Endothelial cell of umbilical vein (primary cell): Measurements from ENCODE around the gene ALDH1A2.

ENCODE experiments used
- EZH2 ChIP-seq: IDR thresholded peaks from 2 replicates; pipeline ENCODE4 v1.6.1; 2012; ENCODE audit warnings: borderline replicate concordance, low read depth, mild to moderate bottlenecking, moderate library complexity, low read length, inconsistent platforms; ENCODE audit not compliant: severe bottlenecking
- GATA2 ChIP-seq: IDR thresholded peaks from 2 replicates; pipeline ENCODE4 v1.7.0; 2011; ENCODE audit warnings: low read depth, mild to moderate bottlenecking, moderate library complexity, mixed read lengths, low read length; ENCODE audit not compliant: insufficient read length, insufficient read depth
- POLR2A ChIP-seq: IDR thresholded peaks from 2 replicates; pipeline ENCODE4 v1.6.1; 2012; ENCODE audit warnings: low read depth, mild to moderate bottlenecking, control low read depth, low read length
- POLR2AphosphoS5 ChIP-seq: IDR thresholded peaks from 2 replicates; pipeline ENCODE4 v1.6.1; 2012; ENCODE audit warnings: low read depth, mild to moderate bottlenecking, control low read depth, low read length, moderate library complexity; ENCODE audit not compliant: insufficient read depth
- TF ChIP-seq, protein P1 (sequence below), 2 donors: IDR thresholded peaks; 1 replicate in 1 of 2; 2 replicates in 1 of 2; pipeline ENCODE4 v1.5.1; 2011; ENCODE audit warnings: low read length in 2 of 2, mild to moderate bottlenecking in 2 of 2, moderate library complexity in 2 of 2, control low read depth in 1 of 2, inconsistent platforms in 1 of 2, low read depth in 1 of 2; ENCODE audit not compliant: insufficient read depth in 1 of 2; ENCODE audit errors: extremely low read depth in 1 of 2
- TF ChIP-seq, protein P2 (sequence below): IDR thresholded peaks from 2 replicates; pipeline ENCODE4 v1.6.1; 2011; ENCODE audit not compliant: insufficient read depth, insufficient read length

DNA sequence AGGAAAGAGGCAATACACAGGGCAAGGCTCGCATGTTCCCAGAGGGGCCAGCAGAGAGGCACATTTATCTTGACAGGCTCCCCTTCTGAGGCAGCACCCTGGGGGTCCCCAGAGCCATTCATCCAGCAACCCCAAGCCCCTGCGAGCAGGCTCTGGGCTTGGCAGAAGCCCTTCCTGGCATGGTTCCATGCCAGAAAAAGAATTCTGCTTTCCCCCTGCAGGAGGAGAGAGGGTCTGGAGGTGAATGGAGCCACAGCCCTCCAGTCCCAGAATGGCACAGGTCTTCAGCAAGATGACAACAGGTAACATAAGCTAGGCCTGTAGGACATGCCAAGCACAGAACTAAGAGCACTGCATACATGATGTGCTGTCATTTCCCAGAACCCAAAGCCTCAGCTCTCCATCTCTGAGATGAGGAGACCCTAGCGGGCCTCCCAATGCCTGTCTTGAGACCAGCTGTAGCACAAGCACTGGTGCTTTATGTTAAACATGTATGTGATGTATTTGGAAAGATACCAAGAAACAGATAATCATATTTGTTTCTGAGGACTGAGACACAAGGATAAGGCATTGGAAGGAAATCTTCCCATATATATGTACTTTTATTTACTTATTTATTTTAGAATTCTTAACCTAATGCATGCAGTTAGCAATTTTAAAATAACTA lies 121.6 kb downstream of the ALDH1A2 start:
- TF ChIP-seq POLR2AphosphoS5 (no peak), EZH2 (no peak), POLR2A (no peak), GATA2 (no peak)
- TF ChIP-seq, protein P1, sequence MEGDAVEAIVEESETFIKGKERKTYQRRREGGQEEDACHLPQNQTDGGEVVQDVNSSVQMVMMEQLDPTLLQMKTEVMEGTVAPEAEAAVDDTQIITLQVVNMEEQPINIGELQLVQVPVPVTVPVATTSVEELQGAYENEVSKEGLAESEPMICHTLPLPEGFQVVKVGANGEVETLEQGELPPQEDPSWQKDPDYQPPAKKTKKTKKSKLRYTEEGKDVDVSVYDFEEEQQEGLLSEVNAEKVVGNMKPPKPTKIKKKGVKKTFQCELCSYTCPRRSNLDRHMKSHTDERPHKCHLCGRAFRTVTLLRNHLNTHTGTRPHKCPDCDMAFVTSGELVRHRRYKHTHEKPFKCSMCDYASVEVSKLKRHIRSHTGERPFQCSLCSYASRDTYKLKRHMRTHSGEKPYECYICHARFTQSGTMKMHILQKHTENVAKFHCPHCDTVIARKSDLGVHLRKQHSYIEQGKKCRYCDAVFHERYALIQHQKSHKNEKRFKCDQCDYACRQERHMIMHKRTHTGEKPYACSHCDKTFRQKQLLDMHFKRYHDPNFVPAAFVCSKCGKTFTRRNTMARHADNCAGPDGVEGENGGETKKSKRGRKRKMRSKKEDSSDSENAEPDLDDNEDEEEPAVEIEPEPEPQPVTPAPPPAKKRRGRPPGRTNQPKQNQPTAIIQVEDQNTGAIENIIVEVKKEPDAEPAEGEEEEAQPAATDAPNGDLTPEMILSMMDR (IDR thresholded peaks at IDR 0.05; ENCODE audit: extremely low read depth in 1 of 2, insufficient read depth in 1 of 2, low read depth in 1 of 2, low read length in 2 of 2): no peak
- TF ChIP-seq, protein P2, sequence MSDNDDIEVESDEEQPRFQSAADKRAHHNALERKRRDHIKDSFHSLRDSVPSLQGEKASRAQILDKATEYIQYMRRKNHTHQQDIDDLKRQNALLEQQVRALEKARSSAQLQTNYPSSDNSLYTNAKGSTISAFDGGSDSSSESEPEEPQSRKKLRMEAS: no peak
